Lower leg skin (tissue), 3 donors: ENCODE results near the gene MAD1L1.

Experiments used
- POLR2A ChIP-seq, 2 donors: fragments of 450-650 bp; IDR thresholded peaks; one replicate each; pipeline ENCODE4 v1.6.1; 2016 to 2017; ENCODE audit warnings: antibody characterized with exemption in 2 of 2, mild to moderate bottlenecking in 1 of 2, moderate library complexity in 1 of 2
- TF ChIP-seq, protein P1 (sequence below), 3 donors: fragments of 450-650 bp; IDR thresholded peaks; one replicate each; pipeline ENCODE4 v1.5.1; 2016; ENCODE audit warnings: antibody characterized with exemption in 3 of 3, mild to moderate bottlenecking in 3 of 3, moderate library complexity in 2 of 3

DNA sequence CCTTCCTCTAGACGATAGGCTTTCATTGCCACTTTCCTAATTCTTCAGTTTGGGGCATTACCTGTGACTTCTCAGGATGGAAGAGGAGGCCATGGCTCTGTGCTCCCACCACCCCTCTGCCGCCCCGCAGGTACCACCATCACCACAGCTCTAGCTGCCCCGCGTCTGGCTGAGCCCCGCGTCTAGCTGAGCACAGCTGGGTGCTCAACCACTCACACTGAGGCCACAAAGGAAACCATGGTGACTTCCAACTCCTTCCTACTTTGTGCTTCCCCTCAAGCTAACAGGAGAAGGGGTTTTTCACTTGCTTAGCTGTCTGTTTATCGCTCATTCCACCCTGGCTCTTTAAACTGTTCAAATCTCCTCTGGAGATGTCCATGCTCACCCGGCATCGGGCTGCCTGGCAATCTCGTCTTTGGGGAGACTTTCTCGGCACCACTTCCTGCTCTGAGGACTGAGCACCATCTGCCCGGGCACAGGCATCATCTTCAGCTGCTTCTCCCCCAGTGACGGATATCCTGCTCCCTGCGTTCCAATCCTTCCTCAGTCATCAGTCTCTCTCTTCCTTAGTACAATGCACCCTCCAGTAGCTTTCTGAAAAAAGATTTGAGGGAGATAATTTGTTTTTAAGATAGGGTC, 59.4 kb downstream of the MAD1L1 start:
- TF ChIP-seq, protein P1, sequence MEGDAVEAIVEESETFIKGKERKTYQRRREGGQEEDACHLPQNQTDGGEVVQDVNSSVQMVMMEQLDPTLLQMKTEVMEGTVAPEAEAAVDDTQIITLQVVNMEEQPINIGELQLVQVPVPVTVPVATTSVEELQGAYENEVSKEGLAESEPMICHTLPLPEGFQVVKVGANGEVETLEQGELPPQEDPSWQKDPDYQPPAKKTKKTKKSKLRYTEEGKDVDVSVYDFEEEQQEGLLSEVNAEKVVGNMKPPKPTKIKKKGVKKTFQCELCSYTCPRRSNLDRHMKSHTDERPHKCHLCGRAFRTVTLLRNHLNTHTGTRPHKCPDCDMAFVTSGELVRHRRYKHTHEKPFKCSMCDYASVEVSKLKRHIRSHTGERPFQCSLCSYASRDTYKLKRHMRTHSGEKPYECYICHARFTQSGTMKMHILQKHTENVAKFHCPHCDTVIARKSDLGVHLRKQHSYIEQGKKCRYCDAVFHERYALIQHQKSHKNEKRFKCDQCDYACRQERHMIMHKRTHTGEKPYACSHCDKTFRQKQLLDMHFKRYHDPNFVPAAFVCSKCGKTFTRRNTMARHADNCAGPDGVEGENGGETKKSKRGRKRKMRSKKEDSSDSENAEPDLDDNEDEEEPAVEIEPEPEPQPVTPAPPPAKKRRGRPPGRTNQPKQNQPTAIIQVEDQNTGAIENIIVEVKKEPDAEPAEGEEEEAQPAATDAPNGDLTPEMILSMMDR (IDR thresholded peaks at IDR 0.05): no peak
- TF ChIP-seq POLR2A (IDR thresholded peaks at IDR 0.05): no peak
